Measurements from ENCODE around the gene SMIM32. TPM values are rescaled to one million over a fixed set of nuclear protein-coding genes. Genes with fewer than 3 reads are reported as not detected.

Gene SMIM32
- total RNA-seq, 1 experiment from 2014 or later: 0.66 TPM

- H3K27me3 ChIP-seq (replicated peaks; ENCODE audit: control insufficient read depth, insufficient read depth, low read length): no peaks in the 10 kb centered on the region; the same call in 1 of the 2 replicates
- no peaks in the 10 kb centered on the region for H3K36me3 ChIP-seq (ENCODE audit: control insufficient read depth, insufficient read depth, low read length)
- Mint-ChIP-seq H3K36me3 (ENCODE audit: insufficient read depth, unreplicated experiment) (no peaks in the 10 kb centered on the region), H3K27ac (ENCODE audit: unreplicated experiment) (no peak overlapping the region), H3K4me1 (ENCODE audit: low read depth, unreplicated experiment) (no peaks in the 10 kb centered on the region), H3K27me3 (ENCODE audit: insufficient read depth, unreplicated experiment) (peaks cover 19% of the 10 kb centered on the region), H3K9me3 (ENCODE audit: unreplicated experiment) (peaks cover 5% of the 10 kb centered on the region), H3K4me3 (ENCODE audit: unreplicated experiment) (no peak overlapping the region)
- no peaks in the 10 kb centered on the region for H3K4me1 ChIP-seq
- no peak for TF ChIP-seq CTCF (IDR thresholded peaks at IDR 0.05; ENCODE audit: insufficient read depth in 1 of 2, low read depth in 1 of 2, low read length in 1 of 2, severe bottlenecking in 1 of 2, unreplicated experiment in 1 of 2)
- H3K4me3 ChIP-seq (ENCODE audit: low read depth, low read length): no peak overlapping the region
- ChIA-PET POLR2A (no interaction called here), CTCF (interaction anchor here (1.4 kb wide), 1 partner anchor 23 kb away, joined by 3 read pairs; no protein-coding TSS in a partner anchor)
- no TSS peak for BruUV-seq (replicated peaks)
- H3K9me3 ChIP-seq: peaks cover 2% of the 10 kb centered on the region
- intact Hi-C loops (cut with micrococcal nuclease; ENCODE audit: unreplicated experiment): no loop called here
- DNase-seq: no peak
Measured at GRCh38 chr5:136226401-136226800, 33.4 kb upstream of the SMIM32 start.

- H3K9me3 ChIP-seq: peaks cover 9% of the 10 kb centered on the region
- H3K4me1 ChIP-seq: no peaks in the 10 kb centered on the region
- no peaks in the 10 kb centered on the region; the same call in 1 of the 2 replicates for H3K27me3 ChIP-seq (replicated peaks; ENCODE audit: control insufficient read depth, insufficient read depth, low read length)
- DNase-seq: no peak
- POLR2A ChIA-PET: no interaction called here
- intact Hi-C loops (cut with micrococcal nuclease; ENCODE audit: unreplicated experiment): no loop called here
- Mint-ChIP-seq H3K27ac (ENCODE audit: unreplicated experiment) (no peak overlapping the region), H3K4me1 (ENCODE audit: low read depth, unreplicated experiment) (no peaks in the 10 kb centered on the region), H3K4me3 (ENCODE audit: unreplicated experiment) (no peak overlapping the region), H3K27me3 (ENCODE audit: insufficient read depth, unreplicated experiment) (peaks cover 19% of the 10 kb centered on the region), H3K36me3 (ENCODE audit: insufficient read depth, unreplicated experiment) (no peaks in the 10 kb centered on the region), H3K9me3 (ENCODE audit: unreplicated experiment) (peaks cover 11% of the 10 kb centered on the region)
- CTCF ChIA-PET: interaction anchor here (1.4 kb wide), 1 partner anchor 23 kb away, joined by 3 read pairs; no protein-coding TSS in a partner anchor
- H3K4me3 ChIP-seq (ENCODE audit: low read depth, low read length): no peak overlapping the region
- H3K36me3 ChIP-seq (ENCODE audit: control insufficient read depth, insufficient read depth, low read length): no peaks in the 10 kb centered on the region
- BruUV-seq (replicated peaks): no TSS peak
- no peak for TF ChIP-seq CTCF (IDR thresholded peaks at IDR 0.05; ENCODE audit: insufficient read depth in 1 of 2, low read depth in 1 of 2, low read length in 1 of 2, severe bottlenecking in 1 of 2, unreplicated experiment in 1 of 2)
Measured at GRCh38 chr5:136225796-136226195, 32.8 kb upstream of the SMIM32 start.

GRCh38 chr5:136222580-136223235 lies 29.7 kb upstream of the SMIM32 start:
- ChIA-PET POLR2A (interaction anchor here (0.6 kb wide), 1 partner anchor 332 kb away, joined by 4 read pairs; no protein-coding TSS in a partner anchor), CTCF (no interaction called here)
- TF ChIP-seq CTCF (IDR thresholded peaks at IDR 0.05; ENCODE audit: insufficient read depth in 1 of 2, low read depth in 1 of 2, low read length in 1 of 2, severe bottlenecking in 1 of 2, unreplicated experiment in 1 of 2): no peak
- H3K4me1 ChIP-seq: no peaks in the 10 kb centered on the region
- H3K36me3 ChIP-seq (ENCODE audit: control insufficient read depth, insufficient read depth, low read length): no peaks in the 10 kb centered on the region
- intact Hi-C loops (cut with micrococcal nuclease; ENCODE audit: unreplicated experiment): no loop called here
- no peak for DNase-seq
- no peak overlapping the region for H3K4me3 ChIP-seq (ENCODE audit: low read depth, low read length)
- Mint-ChIP-seq H3K27ac (ENCODE audit: unreplicated experiment) (no peak overlapping the region), H3K36me3 (ENCODE audit: insufficient read depth, unreplicated experiment) (no peaks in the 10 kb centered on the region), H3K27me3 (ENCODE audit: insufficient read depth, unreplicated experiment) (peaks cover 9% of the 10 kb centered on the region), H3K4me1 (ENCODE audit: low read depth, unreplicated experiment) (no peaks in the 10 kb centered on the region), H3K9me3 (ENCODE audit: unreplicated experiment) (peaks cover 20% of the 10 kb centered on the region), H3K4me3 (ENCODE audit: unreplicated experiment) (no peak overlapping the region)
- peaks cover 21% of the 10 kb centered on the region for H3K9me3 ChIP-seq
- no peaks in the 10 kb centered on the region for H3K27me3 ChIP-seq (replicated peaks; ENCODE audit: control insufficient read depth, insufficient read depth, low read length)
- no TSS peak for BruUV-seq (replicated peaks)

Data from Caco-2 (cell line).